ENCODE data around the gene NFIB.

NFIB gene

DNA sequence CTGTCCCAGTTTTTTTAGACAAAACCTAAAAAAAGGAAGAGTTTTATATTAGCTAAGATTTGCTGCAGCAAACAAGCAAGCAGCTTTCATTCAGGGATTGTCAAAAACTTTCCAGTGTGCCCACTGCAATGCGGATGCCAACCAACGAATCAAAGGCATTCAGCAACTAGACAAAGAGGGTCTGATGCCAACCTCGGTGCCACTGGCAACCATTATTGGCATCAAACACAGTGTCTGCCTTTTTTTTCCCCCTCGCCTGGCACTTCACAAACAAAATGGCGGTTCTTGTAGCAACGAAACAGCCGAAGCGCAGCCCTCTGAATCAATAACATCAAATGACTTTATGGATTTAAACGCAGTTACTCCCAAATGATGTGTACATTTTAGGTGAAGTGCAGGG is 10.4 kb downstream of the NFIB start:
- DNase-seq = no peak

DNA sequence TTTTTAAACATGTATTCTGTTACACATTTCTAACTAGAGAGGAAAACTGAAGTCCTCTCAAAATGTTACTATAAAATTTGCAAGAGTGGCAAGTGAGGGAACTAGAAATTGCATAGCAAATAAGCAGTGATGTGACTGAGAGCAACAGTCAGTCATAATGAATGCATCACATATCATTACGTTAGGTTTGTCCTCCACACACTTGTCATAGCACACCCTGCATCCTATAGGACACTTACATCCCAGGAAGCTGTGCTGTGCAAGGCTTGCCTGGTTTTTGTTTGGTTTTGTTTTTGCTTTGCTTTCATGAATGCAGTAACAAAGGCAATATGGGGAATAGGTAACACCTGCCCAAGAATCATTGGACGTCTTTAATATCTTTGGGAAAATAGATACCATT is 10.8 kb downstream of the NFIB start:
- no peak for DNase-seq

DNA sequence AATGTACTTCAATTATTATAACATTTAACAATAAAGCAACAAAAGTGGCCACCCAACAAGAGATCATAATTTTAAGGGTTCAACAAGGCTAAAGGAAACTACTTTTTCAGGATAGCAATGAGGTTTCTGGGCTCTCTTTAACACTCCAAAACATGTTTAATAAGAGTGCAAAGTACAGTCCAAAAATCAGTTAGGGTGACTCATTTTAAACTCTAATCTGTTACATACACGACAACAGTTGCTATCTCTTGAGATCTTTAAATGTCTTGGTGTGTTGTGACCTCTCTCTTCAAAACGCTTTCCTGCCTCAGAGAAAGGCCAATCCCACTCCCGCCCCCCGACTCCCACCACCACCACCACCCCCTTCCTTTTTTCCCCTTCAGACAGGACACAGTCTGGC is 11.5 kb downstream of the NFIB start:
- no peak for DNase-seq

DNA sequence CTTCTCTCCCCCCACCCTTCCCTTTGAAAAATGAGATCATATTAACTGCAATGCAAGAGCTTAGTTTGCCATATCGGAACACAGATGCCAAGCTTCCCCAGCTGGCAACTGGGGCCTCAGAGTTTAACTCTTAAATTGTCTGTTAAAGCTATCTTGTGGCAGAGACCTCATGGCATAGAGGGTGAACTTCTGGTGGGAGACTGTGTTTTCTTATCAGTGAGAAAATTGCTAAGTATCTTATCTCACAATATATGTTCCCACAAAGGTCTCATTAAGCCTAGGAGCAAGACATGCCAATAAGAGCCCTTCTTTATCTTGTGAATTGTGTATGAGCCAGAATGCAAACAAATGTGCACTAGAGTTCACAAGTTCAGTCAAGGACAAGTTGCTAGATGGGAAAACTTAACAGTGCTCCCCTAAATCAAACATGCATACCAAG is 12.3 kb downstream of the NFIB start:
- DNase-seq = no peak

DNA sequence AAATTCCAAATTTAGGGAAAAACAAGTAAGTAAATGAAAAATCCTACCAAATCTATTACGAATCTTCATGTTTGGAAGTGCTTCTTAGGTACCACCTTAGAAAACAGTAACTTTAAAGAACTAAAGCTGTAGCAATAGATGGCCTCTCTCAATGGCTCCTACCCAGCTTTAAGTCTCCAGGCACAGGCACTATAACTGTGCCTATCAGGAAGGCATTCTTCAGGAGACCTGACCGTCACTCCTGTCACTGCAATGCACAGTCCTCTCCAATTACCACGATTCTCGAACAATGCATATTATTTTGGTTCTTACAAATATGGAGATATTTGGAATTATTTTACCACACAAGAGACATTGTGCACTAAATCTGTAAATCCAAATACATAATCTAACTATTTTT is 12.9 kb downstream of the NFIB start:
- DNase-seq = no peak

DNA sequence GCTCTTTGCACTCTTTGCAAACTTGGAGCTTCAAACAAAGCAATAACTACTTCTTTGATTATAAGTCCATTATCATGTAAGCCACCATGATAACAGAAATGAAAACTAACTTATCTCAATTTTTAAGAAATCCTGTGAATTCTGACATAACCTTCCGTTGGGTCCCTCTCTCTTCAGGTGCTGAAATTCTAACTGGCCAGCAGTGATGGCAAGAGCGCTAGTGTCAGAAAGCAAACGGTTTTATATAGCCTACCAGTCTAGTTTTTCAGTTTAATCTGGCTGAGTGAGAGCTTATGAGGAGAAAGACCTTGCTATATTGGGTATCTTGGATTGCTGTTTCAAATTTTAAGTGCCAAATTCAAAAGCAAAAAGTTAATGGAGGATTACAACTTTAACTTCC is 13.4 kb downstream of the NFIB start:
- DNase-seq = no peak

DNA sequence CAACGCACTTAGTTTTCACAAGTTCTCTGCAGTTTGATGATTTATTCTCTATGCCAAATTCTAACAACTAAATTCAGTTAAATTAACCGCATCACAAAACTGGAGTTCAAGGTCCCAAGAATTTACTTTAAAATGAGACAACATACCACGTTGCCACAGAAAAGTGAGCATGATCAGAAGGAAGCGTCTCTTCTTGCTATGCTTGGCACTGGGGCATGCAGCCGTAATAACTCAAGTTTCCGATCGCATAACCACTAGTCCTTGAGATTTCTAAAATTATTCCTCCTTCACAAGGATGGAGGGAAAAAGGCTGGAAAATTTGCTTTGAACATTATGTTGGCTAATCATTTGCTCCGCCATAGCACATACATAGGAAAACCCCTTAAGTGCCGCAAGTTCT is 13.9 kb downstream of the NFIB start:
- no peak for DNase-seq

DNA sequence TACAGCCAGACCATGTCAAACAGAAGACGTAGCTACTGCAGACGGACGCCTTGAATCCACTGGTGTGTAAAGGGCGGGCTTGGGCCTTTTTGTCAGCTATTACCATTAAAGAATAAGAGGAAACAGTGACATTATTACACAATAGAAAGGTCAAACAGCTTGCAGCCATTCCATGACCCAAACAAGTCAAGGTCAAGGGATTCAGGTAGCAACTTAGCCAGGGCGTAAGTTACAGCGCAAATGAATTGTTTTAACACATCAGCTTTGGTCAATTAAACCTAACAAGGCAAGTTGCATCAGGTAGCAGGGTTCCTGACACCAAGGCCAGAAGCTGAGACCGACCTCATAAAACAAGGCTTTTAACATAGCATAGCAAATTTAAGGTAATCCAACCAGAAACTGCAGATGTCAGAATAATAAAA is 15.3 kb downstream of the NFIB start:
- DNase-seq = no peak

DNA sequence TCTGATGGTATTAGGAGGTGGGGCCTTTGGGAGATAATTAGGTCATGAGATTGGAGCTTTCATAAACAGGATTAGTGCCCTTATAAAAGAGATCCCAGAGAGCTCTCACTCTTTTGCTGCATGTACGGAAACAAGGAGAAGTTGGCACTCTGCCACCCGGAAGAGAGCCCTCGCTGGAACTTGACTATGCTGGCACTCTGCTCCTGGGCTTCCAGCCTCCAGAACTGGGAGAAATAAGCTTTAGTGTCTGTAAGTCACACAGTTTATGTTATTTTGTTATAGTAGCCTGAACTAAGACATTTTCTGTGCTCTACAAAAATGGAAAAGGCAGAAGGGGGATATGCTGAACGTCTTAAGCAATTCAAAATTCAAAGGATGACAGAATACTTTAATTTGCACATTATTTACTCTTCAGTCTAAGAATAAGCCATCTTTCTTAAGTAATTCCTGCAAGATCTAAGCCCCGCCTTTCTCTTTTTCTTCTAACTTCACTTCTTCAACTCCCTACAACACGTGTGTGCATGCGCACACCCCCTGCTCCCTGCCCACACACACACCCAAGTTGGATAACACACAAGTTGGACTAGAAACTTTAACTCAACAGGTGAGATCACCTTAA is 17.3 kb downstream of the NFIB start:
- no peak for DNase-seq

DNA sequence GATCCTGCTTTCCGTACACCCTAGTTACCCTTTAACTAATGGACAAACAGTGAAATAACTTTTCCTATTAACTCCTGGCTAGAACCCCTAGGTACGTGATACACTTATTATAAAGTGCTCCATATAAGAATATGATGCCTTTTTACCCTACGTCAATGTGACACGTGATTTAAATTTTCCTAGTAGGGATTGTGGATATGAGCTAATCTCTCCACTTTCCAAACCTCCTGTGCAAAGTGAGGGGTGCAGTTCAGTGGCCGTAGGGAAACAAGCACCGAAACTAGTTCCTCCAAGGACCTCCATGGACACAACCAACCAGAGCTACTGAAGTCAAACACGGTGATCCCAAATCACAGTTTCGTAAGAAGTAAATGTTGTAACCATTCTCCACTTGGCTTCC is 19.3 kb downstream of the NFIB start:
- no peak for DNase-seq

DNA sequence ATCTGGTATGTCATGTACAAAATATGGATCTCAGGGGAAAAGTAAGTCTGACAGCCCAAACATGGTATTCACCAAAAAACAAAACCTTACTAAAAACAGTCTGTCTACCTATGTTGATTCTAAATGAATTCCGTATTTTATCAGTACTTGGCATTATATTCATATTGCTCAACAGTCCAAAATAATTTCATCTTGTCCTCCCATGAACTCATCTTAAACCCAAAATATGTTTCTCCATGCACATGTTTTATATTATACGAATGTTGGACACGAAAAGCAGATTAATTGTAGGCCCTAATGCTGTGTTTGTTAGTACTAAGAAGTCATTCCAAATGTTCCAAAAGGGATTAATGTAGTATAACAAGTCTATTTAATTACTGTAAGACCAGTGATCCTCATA is 20.1 kb downstream of the NFIB start:
- DNase-seq = no peak

DNA sequence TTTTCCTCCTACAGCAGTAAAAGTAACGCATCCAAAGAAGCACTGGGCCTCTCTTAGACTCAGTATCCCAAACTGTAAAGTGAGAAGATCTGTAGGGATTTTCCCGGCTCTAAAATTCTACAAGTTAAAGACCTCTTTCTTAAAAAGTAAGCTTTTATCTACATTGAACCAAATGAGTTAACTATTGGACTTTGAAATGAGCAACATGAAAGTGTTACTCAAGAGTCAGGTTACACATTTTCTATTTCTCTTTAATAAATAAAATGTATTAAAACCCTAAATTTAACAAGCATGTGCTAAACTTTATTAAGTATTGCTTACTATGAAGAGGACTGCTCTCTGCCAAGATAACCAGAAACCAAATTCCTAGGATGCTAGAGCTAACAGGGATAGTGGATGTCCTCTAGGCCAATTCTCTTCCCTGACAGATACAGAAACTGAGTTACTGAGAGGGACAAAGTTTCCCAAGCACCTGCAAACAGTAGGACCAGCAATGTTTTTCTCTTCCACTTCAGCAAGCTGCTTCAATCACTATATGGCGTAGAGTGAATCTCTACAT is 21.7 kb downstream of the NFIB start:
- no peak for DNase-seq

DNA sequence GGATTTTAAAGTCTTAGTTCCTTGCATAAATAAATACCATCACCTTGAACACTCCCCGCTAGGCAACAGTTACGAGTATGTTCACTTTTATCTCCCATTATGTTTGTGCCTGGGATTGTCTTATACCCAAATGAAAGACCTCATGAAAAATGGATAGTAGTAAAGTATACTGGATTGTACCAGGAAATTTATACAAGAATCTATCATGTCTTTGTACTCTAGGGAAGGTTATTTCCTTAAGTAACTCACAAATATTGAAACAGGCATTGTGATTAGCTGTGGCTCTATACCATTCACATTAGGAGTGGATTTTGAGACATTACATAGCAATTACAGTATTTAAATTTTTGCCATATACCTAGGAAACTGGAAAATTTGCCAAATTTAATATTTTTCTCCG is 24.0 kb downstream of the NFIB start:
- no peak for DNase-seq

DNA sequence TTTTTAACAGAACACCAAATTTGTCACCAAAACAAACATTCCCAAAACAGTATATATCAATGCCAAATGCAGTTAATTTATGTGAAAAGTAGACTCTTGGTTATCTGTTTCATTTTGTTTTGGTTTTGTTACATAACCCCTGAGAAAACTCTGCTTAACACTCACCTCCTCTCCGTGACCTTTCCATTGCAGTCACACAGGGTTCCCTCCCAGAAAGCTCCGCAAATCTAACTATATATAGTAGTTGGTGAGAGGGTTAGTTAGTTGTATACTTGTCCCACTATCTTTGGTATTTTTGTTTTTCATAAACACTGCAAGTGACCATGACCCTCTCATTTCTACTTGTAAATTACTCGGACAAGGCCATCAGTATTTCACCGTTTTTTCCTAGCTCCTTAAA is 25.5 kb downstream of the NFIB start:
- DNase-seq = no peak

DNA sequence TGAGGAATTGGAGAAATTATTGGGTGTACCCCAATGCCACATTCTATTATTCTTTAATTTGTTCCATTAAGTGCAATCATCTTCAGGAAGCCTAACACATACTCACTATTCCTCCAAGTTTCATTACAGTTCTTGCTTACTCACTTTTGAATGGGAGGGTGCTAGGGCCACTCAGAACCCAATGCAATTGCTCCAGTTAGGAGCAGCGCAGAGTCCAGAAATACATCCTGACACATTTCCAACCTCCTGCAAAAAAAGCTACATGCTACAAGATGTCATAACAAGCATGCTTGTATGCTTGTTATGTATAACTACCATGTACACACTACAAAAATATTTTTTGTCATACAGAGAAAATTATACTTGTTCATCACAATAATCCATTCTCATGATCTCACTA is 27.8 kb downstream of the NFIB start:
- DNase-seq = no peak

DNA sequence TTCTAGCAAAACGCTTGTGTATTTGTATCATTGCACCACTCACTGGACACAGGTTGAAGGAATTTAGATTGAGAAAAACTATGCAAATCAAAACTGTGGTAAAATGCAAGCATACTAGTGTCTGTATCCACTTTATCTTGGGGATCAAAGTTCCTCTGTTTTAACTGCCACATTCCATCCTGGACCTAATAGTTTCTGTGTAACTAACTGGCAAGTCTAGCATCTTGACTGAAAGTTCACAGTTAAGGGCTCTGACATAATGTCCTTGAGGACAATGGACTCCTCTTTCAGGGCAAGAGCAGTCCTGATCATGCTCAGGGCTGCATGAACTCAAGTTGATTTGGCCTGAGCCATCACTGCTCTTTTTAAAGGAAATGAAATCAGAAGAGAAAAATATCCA is 30.7 kb downstream of the NFIB start:
- DNase-seq = no peak

DNA sequence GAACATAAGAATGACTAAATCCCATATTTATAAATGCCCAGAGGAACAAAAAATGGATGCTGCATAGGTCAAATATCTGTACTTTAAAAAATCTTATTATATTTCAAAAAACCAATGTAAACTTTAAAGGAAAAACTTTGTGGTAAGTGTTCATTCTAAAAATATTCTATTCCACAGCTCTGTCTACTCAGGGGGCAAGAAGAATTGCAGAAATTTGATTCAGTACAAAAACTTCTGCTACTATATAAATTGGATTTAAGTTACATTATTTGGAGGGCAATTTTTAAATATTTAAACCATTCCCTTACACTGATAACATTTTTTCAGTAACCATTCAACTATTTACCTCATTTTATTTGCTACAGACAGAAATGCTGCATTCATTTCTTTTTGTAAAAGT is 32.1 kb downstream of the NFIB start:
- DNase-seq = no peak

DNA sequence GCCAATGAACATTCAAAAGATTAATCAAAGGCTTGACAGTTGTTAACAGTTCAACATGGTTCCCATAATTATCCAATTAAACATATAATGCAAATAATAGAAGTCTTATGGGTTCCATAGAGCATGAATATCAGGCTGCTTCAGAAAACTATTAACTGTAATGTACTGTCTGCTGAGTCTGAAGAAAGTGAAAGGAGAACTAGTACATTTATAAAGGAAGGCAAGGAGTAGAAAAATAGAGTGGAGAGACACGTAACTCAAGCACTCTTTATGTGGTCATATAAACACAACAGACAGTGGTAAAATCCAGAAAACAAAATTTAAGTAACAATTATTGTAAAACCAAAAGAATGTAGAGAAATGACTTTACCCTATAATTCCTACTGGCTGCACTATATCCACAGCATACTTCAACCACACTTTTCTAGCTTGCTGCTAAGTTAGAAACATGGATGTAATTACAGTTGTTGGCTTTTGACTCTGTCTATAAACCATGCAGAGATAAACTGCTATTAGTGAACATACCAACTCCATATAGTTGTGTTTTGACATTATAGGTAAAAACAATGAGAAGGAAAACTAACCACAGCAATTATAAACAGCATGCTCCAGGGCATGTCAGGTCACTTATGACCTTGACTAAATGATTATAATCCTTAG is 32.7 kb downstream of the NFIB start:
- DNase-seq = no peak

DNA sequence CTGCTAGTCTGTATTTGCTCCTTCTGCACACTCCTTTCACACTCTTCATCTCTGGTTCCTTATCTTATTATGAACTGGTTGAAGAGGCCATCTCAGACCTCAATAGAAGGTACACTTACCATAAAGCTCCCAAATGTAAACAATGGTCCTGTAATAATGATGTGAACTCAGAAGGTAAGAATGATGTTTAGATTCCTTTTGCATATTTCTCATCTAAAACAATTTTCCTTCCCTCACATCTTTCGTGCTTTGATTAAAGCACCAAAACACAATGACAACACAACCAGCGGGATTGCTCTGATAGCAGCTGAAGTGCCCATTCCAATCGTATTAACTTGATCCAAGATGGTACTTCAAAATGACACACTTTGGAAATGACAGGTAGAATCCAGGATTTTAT is 34.3 kb downstream of the NFIB start:
- no peak for DNase-seq

DNA sequence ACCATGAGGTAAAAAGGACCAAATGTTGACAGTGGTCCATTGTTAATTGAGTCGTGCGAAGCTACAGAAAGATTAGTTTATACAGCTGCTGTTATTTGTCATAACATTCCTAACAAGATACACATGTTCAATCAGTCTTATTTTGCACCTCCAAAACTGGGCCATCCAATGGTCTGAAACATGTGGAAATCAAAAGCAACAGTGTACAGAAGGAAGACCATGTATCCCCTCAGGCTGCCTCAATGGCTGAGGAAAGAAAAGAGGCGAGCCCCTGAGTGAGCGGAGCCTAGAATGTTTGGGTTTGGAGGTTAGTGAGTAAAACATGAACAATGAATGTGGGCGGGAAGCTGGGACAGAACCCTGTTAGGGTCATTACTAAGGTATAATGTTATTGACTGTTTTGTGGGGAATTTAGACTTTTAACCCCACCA is 35.6 kb downstream of the NFIB start:
- no peak for DNase-seq

DNA sequence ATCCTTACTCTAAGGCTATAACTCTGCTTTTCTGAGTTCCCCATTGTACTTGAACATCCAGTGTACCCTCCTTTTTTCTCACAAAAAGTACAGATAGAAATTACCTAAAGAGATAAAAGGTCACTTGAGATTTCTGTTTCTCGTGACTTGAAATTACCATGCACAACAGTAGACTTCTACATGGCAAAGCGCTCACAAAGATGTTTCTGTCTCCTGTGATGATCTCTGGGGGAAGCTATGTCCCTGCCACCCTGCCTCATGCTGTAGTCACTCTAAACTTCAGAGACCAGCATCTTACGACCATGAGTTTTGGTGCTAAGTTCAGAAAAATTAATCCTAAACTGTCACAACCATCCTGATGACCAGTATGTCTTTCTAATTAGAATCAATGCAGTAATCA is 36.2 kb downstream of the NFIB start:
- DNase-seq = no peak

DNA sequence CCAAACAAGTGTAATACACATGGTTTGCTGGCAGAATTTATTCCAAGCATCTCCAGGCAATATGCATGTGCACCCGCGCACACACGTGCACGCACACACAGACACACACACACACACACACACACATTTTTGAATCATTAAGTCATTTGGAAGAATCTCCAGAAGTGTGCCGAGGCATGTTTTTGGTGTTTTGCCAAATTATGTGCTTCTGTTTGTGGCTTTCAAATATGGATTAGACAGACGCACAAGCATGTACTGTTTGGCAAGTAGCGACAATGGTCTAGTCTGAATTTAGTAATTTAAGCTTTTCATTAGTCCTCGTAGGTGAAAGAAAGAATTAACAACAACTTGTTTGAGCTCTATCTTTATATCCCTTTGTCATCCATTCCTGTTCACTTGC is 36.7 kb downstream of the NFIB start:
- DNase-seq = no peak

DNA sequence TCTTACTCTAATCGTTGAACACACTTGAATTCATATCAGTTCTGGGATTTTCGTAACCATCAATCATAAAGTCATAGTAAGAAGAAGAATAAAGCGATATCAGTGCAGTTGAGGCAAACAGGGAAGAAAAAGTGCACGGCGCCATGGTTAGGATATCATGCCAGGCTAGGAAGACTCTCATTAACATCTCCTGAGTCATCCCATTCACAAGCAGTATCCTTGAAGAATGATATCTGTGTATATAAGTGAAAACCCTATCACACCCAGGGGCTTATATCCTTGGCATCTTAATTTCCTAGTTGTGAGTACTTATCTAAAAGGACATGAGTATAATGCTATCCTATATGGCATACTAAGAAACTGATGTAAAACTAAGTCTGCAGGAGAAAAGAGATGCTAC is 38.6 kb downstream of the NFIB start:
- DNase-seq = no peak

DNA sequence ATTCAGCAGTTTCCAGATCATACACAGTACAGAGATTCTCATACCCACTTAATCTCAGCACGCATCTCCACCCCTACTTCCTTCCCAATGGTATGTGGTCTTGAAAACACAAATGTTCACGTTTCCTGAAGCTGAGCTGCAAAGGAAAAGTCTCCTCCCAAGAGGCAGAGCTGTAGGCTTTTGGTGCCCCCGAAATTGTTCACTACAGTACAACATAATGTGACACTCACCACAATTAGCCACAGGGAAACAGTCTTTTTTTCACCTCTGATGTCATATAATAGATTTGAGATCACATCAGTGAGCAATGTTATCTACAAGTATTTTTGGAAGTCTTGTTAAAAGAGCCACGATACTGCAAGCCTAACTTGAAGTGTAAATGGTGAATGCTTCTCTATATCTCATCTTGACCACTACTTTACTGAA is 40.2 kb downstream of the NFIB start:
- no peak for DNase-seq
